GM18508 (cell line): ENCODE measurements around the gene SLC25A34.
"Not testable (repeated sequence)": the region's sequence is repeated elsewhere in the genome, so short reads cannot be mapped to it uniquely, and the experiment has no call there.

ENCODE experiments used
- ATAC-seq: cut with Tn5 transposase; IDR thresholded peaks from one replicate; pipeline ENCODE4 v1.9.1; 2021; ENCODE audit warnings: moderate number of reproducible peaks; ENCODE audit not compliant: insufficient read depth, unreplicated experiment

The SLC25A34 gene

GRCh38 chr1:15736038-15736891 lies at the start of gene SLC25A34:
Gene SLC25A34, plus strand, starts transcription at chr1:15736258. Its CDS starts 228 bp downstream, at chr1:15736486.
- ATAC-seq = no peak

DNA sequence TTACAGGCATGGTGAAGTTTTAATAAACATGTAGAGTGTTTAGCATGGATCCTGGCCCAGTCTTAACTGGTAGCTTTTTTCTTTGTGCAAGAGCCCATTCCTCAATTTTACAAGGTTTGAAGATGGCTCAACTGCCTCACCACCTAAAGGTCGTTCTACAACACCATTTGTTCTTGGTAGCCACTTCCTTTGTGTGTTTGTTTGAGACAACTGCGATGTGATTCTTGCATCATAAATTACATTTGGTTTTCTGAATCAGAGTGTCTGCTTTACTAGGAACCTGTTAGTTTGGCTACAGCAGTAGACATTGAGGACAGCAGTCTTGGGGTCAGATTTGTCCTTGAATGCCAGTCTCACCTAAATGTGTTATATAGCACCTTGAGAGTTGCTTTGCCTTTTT lies 48.6 kb upstream of the SLC25A34 start:
- no peak for ATAC-seq

GRCh38 chr1:15690317-15690716 lies 45.7 kb upstream of the SLC25A34 start:
- no peak for ATAC-seq

- ATAC-seq = no peak
Measured at GRCh38 chr1:15691434-15692032, 44.5 kb upstream of the SLC25A34 start.

GRCh38 chr1:15692121-15692682 lies 43.9 kb upstream of the SLC25A34 start:
- ATAC-seq = no peak

DNA sequence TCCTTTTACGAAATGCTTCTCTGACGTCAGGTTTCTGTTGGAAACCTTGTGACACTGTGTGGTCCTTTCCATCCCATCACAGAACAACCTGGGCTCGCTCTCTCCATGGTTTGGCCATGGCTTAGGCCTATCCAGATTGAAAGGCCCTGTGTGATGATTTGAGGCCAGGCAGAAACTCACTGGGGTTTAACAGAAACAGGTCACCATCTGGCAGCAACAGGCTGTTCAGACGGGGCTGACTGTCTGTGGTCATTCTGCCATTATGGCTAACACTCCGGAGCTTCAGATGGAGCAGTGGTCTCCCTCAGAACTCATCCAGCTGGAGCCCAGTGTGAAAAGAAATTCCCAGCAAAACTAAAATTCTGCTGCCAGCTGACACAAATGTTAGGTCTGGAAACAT lies 42.7 kb upstream of the SLC25A34 start:
- ATAC-seq = no peak

DNA sequence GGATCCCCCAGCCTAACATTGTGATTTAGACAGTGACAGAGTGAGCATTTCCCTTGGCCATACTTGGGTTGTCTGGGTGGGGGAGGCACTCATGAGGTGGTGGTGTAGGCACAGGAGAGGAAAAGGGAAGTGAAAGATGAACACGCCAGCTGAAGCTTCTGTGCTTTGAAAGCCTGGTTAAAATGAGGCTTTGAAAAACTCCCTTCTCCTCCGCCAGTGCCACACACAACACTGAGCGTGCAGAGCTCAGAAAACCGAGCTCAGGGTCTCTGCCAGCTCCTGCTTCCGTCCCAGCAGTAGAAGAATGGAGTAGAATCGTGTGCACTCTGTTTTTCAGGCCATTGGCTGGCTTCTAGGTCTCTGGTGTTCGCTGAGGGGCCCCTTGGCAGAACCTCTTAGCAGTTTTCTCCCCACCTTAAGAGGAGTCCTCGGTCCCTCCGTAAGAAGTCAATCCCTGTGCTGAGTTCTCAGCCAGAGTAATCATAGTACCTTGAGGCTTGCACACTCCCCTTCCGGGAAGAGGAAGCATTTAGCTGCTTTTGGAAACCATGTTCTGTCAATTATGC lies 39.0 kb upstream of the SLC25A34 start:
- ATAC-seq = peak; percentile 73

DNA sequence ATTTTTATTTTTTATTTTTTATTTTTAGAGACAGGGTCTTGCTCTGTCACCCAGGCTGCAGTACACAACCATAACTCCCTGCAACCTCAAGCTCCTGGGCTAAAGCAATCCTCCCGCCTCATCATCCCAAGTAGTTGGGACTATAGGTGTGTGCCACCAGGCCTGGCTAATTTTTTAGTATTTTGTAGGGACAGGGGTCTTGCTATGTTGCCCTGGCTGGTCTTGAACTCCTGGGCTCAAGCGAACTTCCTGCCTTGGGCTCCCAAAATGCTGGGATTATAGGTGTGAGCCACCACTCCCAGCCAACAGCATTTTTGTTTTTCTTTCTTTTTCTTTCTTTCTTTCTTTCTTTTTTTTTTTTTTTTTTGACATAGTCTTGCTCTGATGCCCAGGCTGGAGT lies 37.9 kb upstream of the SLC25A34 start:
- no peak for ATAC-seq

DNA sequence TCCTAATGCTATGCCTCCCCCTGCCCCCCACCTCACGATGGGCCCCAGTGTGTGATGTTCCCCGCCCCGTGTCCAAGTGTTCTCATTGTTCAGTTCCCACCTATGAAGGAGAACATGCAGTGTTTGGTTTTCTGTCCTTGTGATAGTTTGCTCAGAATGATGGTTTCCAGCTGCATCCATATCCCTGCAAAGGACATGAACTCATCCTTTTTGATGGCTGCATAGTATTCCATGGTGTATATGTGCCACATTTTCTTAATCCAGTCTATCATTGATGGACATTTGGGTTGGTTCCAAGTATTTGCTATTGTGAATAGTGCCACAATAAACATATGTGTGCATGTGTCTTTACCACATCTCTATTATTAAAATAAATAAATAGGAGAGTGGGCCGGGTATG lies 36.7 kb upstream of the SLC25A34 start:
- ATAC-seq = not testable (repeated sequence)

DNA sequence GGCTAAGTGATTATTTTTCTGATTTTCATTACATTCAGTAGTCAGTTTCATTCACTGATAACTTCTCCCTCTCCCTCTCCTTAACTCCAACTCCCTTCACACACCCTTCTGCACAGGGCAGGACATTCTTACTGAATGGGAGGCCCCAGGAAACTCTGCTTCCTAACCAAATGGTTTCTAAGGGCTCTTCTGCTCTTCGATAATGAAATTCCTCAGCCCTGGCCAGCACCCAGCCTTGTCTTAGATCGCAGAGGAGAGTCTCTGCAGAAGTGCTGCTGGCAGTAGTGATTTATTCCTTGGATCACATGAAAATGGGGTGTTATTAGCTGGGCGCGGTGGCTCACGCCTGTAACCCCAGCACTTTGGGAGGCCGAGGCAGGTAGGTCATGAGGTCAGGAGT lies 35.5 kb upstream of the SLC25A34 start:
- ATAC-seq = no peak

DNA sequence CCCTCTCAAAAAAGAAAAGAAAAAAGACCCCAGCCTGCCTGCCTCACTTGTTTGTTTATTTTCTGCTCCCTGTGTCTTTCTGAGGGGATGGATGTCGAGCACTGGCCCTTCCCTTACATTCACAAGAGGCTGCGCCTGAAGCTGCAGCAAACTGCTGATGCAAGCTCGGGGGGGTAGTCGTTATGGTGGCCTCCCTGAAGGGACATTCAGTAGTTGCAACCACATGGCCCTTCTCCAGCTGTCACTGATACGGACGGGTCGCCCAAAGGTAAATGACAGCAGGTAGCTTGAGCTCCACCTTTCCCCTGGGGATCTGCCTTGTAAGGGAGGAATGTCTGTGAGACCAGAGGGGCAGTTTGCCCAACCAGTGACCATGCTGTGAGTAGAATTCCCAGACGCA lies 34.3 kb upstream of the SLC25A34 start:
- ATAC-seq = no peak

DNA sequence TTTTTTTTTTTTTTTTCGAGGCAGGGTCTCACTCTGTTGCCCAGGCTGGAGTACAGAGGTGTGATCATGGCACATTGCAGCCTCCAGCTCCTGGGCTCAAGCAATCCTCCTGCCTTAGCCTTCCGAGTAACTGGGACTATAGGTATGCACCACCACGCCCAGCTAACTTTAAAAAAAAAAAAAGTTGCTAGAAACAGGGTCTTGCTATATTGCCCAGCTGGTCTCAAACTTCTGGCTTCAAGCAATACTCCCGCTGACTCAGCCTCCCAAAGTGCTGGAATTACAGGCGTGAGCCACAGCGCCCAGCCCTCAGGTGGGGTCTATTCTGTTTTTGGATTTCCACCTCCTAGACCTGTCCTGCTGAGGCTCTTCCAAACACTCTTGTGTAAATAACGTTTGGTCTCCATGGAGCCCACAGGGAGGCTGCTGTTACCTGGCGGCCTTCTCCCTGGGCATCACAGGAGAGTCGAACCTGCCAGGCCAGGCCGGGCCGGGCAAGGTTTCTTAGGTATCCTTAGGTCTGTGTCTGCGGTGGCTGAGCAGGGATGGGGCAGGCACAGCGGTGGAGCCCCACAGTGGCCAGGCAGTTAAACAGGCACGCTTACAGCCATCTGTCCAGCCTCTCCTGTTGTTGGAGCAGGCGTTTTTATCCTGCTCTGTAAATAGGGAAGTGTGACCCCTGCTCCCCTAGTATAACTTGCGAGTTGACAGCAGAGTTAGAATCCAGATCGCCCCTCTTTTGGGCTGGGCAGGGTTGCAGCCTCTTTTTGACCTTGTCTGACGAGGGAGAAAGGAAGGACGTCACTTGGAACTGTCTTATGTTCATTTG lies 33.1 kb upstream of the SLC25A34 start:
- no peak for ATAC-seq

DNA sequence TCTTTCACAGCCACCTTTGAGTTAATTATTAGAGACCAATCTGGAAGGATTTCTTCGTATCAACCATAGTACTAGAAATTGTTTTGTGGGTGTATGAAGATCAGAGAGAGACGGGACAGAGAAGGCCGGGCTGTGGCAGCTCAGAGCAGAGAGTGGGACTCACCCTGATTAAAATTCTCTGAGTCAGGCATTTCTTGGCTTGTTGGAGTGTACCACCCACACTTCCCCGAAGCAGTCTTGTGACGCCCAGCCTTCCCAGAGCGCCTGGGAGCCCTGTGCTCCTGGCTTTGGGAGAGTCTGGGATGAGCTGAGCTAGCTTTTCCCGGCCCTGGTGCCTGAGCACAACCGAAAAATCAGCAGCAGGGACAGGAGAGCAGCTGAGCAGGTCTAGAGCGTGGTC lies 32.5 kb upstream of the SLC25A34 start:
- no peak for ATAC-seq

- no peak for ATAC-seq
Measured at GRCh38 chr1:15704526-15705183, 31.4 kb upstream of the SLC25A34 start.

GRCh38 chr1:15705184-15705566 lies 30.9 kb upstream of the SLC25A34 start:
- no peak for ATAC-seq

- no peak for ATAC-seq
Measured at GRCh38 chr1:15706751-15707150, 29.3 kb upstream of the SLC25A34 start.

- no peak for ATAC-seq
Measured at GRCh38 chr1:15707239-15707925, 28.7 kb upstream of the SLC25A34 start.

- no peak for ATAC-seq
Measured at GRCh38 chr1:15708486-15709137, 27.4 kb upstream of the SLC25A34 start.

DNA sequence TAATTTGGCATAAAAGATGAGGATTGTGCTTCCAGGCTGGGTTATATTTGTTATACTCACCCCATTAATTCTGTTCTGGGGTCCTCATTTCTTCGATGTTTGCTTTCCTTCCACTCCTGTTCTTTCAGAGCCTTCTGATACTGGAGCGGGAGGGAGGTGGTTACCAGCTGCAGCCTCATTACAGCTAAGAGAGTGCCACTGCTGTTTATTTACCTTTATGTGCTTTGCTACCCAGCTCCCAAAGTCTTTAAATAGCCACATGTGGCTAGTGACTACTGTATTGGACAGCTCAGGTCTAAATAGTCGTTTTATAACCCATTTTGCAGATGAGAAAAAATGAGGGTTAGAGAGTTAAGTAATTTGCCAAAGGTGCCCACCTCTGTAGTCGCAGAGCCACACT lies 26.8 kb upstream of the SLC25A34 start:
- no peak for ATAC-seq
